ENCODE results near the gene AATK.

The AATK gene

DNA sequence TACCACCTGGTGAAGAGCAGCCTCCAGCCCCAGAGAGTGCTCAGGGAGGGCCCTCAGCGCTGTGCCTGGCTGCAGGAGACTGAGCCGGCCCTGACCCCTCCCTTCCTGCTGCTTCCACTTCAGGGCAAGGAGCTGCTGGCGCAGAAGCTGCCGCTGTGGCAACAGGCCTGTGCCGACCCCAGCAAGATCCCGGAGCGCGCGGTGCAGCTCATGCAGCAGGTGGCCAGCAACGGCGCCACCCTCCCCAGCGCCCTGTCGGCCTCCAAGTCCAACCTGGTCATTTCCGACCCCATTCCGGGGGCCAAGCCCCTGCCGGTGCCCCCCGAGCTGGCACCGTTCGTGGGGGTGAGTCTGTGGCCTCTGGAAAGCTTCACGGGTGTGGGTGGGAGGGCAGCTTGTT is 62.6 kb downstream of the AATK start:
- no peak for DNase-seq

- DNase-seq = no peak
Observed at GRCh38 chr17:81102869-81103268, 63.2 kb downstream of the AATK start.

GRCh38 chr17:81102352-81102751 is 63.7 kb downstream of the AATK start:
- no peak for DNase-seq

DNA sequence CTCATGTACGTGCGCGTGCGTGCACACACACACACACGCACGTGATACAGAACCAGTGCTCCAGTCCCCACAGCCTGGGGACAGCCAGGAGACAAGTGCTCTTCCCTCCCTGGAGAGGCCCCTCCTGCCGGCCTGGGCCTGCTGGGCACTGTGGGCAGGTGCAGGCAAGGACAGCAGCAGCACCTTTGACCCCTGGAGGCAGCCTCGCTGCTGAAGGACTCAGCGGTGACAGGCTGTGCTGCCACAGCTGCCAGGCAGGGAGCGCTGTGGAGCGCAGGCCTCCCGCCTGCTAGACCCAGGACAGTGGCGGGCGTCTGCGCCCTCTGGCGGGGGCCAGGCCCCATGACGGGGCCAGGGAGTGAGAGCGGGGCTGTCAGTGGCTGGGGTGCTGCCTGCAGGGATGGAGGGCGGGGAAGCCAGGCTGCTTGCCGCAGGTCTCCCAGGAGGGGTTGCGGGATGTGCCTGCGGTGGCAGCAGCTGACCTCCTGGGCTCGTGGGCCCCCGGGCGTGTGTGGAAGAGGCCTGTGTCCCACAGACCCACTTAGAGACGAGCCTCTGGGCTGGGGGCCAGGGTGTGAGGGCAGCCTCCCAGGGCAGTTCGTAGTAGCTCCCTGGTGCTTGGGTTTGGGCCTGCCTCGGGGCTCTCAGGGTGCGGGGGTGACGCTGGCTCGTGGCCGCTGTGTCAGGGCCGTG is 64.3 kb downstream of the AATK start:
- no peak for DNase-seq

DNA sequence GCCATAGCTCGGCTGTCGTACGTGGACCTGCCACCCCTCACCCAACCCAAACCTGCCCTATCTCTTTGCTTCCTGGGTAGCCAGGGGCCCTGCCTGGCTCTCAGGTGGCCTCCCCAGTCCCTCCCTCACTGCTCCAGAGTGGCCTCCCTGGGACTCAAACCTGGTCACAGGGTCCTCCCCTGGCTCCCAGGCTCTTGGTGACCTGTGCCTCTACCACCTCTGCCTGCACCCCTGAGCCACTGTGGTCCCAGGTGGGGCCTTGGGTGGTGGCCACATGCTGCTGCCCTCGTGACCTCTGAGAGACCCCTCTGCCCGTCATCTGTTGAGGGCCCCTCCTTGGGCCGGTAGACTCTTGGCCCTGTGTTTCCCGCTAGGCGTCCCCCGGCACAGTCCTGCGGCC is 65.4 kb downstream of the AATK start:
- DNase-seq = no peak

GRCh38 chr17:81099888-81100287 is 66.1 kb downstream of the AATK start:
- no peak for DNase-seq

DNA sequence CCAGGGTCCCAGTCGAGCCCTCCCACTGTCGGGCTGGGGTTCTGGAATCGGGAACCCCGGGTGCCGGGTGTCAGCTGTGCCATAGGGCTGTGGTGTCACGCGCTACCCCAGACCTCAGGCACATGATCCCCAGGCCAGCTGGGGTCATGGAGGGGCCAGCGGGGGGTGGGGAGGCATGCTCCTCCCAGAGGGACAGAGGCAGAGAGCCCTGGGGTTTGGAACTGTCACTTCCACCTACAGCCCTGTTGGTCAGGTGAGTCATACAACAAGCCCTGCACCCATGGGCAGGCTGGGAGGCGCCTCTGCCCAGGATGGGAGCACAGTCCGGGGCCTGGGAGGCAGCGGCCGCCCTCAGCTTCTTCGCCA is 68.1 kb downstream of the AATK start:
- DNase-seq = no peak

DNA sequence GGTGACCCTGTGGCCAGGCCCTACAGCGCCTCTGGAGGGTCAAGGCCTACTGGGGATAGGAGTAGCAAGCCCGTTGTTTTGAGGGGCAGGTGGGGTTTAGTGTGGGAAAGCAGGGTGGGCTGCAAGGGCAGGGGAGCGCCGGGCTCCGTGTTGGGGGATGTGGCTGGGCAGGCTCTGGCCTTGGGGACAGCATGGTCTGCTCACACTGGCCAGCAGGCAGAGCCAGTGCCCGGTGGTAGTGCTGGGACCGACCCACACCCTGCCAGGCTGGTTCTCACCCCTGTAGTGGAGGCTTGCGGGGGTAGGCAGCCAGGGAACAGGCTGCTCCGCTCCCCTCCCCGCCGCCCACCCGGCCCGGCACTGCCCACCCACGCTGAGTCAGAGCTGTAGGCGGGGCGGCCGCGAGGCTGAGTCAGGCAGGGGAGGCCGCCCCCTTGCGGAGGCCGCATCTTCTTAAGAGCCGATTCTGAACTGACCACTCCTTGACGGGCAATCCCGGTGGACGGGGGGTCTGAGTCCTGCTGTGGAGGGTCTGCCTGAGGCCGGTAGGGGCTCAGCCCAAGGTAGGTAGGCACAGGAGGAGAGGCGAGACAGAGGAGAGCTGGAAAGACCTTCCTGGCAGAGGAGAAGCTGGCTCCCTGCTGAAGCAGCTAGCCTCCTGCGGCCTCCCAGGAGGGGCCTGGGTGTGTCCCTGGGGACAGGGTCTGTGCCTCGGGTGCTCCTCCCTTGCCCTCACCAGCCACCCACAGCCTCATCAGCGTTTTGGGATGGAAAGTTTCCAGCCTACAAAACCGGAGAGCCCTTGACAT is 68.7 kb downstream of the AATK start:
- no peak for DNase-seq

- DNase-seq = no peak
Observed at GRCh38 chr17:81096741-81097133, 69.3 kb downstream of the AATK start.

DNA sequence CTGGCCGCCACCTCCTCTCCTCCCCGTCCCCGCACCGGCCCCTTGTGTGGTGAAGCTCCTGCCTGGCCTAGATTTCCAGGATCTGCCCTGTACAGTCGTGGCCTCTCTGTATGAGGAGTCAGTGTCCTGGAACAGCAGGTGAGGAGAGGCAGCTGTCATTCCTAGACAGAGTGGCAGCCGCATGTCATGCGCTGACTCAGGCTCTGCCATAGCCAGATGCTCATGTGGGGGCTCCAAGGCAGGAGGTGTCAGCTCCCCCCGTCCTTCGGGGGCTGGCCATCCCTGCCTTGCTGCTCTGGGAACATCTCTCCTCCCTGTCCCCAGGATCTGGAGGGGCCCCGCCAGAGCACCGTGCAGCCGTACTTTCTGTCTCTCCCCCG is 70.6 kb downstream of the AATK start:
- DNase-seq = no peak

GRCh38 chr17:81094509-81095382 is 71.3 kb downstream of the AATK start:
- DNase-seq = peak; percentile 27

GRCh38 chr17:81093619-81094508 is 72.2 kb downstream of the AATK start:
- no peak for DNase-seq

- DNase-seq = no peak
Observed at GRCh38 chr17:81092518-81093095, 73.4 kb downstream of the AATK start.

GRCh38 chr17:81091774-81092517 is 74.1 kb downstream of the AATK start:
- DNase-seq = no peak

DNA sequence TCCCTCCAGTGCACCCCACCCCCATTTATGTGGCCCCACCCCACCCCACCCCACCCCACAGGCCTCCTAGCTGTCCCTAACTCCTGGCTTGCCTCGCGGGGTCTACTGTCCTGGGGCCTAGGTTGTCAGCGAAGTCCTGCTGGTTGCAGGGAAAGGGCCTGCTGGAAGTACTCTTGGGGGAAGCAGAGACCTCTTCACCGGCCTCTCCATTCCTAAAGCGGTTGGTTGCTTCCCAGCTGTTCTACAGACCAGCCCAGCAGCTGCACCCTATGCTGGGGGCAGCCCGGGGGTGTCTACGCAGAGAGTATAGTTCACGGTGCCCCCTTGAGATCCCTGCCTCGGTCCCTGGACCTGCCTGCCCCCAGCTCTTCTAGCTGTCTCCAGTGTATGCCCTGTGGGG is 74.9 kb downstream of the AATK start:
- no peak for DNase-seq

- DNase-seq = no peak
Observed at GRCh38 chr17:81090361-81091136, 75.5 kb downstream of the AATK start.

- DNase-seq = no peak
Observed at GRCh38 chr17:81086789-81087551, 79.1 kb downstream of the AATK start.

GRCh38 chr17:81085420-81085911 is 80.6 kb downstream of the AATK start:
- no peak for DNase-seq

- DNase-seq = no peak
Observed at GRCh38 chr17:81084680-81085419, 81.2 kb downstream of the AATK start.

Data from NCI-H1105 (cell line).